GM19438 (cell line): ENCODE measurements around the gene MOB3B.

ENCODE experiments used
- ATAC-seq: cut with Tn5 transposase; IDR thresholded peaks from one replicate; pipeline ENCODE4 v1.9.1; 2021; ENCODE audit warnings: low read depth; ENCODE audit not compliant: unreplicated experiment

Gene MOB3B

GRCh38 chr9:27529316-27530278, at the start of gene MOB3B:
MOB3B (minus strand) TSS chr9:27529814; CDS start chr9:27455550, 74,264 bp downstream.
- ATAC-seq: peak; percentile 68

- ATAC-seq: peak; percentile 84
Observed at GRCh38 chr9:27573634-27574590, 44.3 kb upstream of the MOB3B start.

DNA sequence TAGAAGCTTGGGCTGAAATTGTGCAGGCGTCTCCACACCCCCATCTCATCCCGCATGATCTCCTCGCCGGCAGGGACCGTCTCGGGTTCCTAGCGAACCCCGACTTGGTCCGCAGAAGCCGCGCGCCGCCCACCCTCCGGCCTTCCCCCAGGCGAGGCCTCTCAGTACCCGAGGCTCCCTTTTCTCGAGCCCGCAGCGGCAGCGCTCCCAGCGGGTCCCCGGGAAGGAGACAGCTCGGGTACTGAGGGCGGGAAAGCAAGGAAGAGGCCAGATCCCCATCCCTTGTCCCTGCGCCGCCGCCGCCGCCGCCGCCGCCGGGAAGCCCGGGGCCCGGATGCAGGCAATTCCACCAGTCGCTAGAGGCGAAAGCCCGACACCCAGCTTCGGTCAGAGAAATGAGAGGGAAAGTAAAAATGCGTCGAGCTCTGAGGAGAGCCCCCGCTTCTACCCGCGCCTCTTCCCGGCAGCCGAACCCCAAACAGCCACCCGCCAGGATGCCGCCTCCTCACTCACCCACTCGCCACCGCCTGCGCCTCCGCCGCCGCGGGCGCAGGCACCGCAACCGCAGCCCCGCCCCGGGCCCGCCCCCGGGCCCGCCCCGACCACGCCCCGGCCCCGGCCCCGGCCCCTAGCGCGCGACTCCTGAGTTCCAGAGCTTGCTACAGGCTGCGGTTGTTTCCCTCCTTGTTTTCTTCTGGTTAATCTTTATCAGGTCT, 43.5 kb upstream of the MOB3B start, which contains the start of gene C9orf72:
TSS of gene C9orf72 (minus strand) at position 564 of the 716 bp plus-strand sequence. CDS start 6,361 bp downstream, outside the sequence.
- ATAC-seq: peak; percentile 57

DNA sequence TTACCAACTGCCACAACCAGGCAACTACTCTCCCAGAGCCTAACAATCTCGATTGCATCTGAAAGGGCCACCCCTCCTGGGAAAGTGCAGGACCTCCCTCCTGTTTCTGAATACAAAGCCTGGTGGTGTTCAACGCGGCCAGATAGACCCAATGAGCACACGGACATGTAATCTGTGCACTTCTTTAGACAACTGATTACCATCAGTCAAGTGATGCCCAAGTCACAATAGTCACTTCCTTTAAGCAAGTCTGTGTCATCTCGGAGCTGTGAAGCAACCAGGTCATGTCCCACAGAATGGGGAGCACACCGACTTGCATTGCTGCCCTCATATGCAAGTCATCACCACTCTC, 42.9 kb upstream of the MOB3B start:
- ATAC-seq: peak; percentile 30

DNA sequence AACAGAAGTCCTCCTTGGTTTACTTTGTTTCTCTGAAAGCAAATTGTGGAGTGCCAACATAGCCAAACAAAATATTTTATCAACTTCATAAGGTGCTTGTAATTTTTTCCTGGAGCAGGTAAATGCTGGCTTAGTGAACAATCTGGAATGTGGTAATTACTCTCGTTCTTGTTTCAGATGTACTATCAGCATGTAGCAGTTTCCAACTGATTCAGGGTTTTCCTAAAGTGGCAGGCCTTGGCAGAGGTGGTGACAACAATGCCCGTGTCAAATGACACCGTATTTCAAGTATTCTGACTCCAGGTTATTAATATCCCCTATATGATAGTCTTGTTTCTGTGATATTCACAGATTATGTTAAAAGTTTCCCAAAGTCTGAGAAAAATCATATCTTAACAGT, 42.4 kb upstream of the MOB3B start:
- no peak for ATAC-seq

GRCh38 chr9:27571011-27571410, 41.4 kb upstream of the MOB3B start:
- no peak for ATAC-seq

DNA sequence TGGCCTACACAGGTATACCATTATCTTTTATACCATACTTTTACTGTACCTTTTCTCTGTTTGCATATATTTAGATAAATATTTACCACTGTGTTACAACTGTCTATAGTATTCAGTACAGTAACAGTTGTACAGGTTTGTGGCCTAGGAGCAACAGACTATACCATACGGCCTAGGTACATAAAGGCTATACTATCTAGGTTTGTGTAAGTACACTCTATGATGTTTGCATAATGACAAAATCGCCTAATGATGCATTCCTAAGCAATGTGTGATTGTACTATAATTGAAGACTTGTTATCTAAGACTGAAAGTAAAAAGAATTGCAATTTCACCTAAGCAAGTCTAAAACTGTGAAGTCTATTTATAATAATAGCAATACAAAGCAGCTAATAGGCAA, 39.8 kb upstream of the MOB3B start:
- no peak for ATAC-seq

- ATAC-seq: no peak
Observed at GRCh38 chr9:27566118-27566517, 36.5 kb upstream of the MOB3B start.

DNA sequence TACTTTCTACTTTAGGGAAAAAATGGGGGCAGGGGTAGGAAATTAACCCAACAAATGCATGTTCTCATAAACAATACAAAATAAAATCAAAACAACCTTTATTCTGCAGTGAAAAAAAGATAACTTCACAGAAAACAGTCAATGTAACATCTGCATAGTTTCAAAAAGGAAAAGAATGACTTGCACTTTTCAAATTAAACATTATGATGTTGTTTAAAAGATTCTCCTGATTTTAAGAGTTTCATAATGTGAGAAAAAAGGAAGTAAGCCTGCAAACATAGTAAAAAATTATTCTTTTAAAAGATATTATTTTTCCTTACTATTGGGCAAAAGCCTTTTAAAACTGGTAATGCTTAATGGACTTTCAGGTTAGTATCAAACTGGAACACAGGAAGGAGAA, 36.1 kb upstream of the MOB3B start:
- ATAC-seq: no peak

- ATAC-seq: no peak
Observed at GRCh38 chr9:27564670-27565069, 35.1 kb upstream of the MOB3B start.

GRCh38 chr9:27563738-27564430, 34.3 kb upstream of the MOB3B start:
- ATAC-seq: no peak

DNA sequence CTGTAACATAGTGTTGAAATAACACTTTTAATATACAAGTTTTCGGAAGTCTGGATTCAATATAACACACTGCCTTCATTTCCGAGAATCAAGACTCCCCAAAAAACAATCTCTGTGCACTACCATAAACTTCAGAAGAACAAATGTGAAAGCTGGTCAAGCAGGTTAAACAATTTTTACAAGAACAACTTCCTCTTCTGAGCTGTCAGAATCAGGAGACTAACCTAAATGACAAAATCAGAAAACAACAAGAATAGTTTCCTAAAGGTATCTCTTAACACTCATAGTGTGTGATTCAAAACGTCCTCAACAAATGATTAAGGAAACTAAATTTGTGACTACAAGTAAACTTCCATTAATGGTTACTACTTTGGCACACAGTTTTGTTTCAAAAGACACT, 32.1 kb upstream of the MOB3B start:
- no peak for ATAC-seq

- no peak for ATAC-seq
Observed at GRCh38 chr9:27560457-27560856, 30.8 kb upstream of the MOB3B start.

GRCh38 chr9:27558307-27558706, 28.7 kb upstream of the MOB3B start:
- ATAC-seq: no peak

DNA sequence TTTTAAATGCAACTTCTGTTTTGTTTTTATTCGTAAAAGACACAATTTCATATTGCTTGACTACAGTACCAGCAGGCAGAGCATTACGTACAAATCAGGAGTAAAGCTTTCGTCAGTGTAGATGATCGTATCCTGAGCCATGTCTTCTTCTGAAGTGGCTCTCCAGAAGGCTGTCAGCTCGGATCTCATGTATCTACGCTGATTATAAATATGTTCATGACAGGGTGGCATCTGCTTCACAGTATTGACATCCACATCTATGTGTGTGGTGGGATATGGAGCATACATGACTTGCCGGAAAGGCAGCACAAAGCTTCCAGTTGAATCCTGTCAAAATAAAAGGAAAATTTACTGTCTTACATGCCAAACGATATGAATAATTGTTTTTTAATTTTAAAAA, 26.9 kb upstream of the MOB3B start:
- ATAC-seq: no peak

GRCh38 chr9:27554712-27555111, 25.1 kb upstream of the MOB3B start:
- ATAC-seq: no peak

- no peak for ATAC-seq
Observed at GRCh38 chr9:27549196-27549755, 19.7 kb upstream of the MOB3B start.

GRCh38 chr9:27548055-27548741, 18.6 kb upstream of the MOB3B start:
- no peak for ATAC-seq

GRCh38 chr9:27545471-27545870, 15.9 kb upstream of the MOB3B start:
- no peak for ATAC-seq
